ENCODE measurements around the gene LRRIQ4.

DNA sequence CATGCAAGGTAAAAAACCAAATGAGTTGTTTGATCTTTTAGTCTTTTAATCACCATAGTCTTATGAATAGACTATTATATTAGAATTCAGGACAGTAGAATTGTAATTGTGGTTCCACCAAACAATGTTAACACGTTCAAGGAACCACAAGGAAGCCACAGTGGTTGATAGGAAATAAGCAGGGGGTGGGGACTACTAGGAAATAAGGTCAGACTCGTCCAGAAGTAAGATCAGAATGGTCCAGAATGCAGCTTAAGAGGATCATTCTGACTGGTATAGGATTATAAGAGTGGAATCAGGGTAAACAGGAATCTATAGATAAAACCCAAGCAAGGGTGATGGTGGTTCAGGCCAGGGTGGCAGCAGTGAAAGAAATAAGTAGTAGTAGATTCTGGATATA, 31.9 kb upstream of the LRRIQ4 start:
- no peak for TF ChIP-seq ZNF585B (tag by site-specific recombination; IDR thresholded peaks at IDR 0.05)
- TF ChIP-seq, protein P1, sequence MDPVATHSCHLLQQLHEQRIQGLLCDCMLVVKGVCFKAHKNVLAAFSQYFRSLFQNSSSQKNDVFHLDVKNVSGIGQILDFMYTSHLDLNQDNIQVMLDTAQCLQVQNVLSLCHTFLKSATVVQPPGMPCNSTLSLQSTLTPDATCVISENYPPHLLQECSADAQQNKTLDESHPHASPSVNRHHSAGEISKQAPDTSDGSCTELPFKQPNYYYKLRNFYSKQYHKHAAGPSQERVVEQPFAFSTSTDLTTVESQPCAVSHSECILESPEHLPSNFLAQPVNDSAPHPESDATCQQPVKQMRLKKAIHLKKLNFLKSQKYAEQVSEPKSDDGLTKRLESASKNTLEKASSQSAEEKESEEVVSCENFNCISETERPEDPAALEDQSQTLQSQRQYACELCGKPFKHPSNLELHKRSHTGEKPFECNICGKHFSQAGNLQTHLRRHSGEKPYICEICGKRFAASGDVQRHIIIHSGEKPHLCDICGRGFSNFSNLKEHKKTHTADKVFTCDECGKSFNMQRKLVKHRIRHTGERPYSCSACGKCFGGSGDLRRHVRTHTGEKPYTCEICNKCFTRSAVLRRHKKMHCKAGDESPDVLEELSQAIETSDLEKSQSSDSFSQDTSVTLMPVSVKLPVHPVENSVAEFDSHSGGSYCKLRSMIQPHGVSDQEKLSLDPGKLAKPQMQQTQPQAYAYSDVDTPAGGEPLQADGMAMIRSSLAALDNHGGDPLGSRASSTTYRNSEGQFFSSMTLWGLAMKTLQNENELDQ (tag by site-specific recombination; IDR thresholded peaks at IDR 0.05; ENCODE audit: low read depth), result no peak

Data from HEK293 (cell line).